CD4-positive, alpha-beta T cell treated with Interleukin-6 at 100 ng/mL for 8 hours (primary cell): ENCODE measurements around the gene SLC25A22.
A peak's percentile ranks its signal among the peaks of the same experiment; 100 is the strongest.

Experiments
- DNase-seq: peaks from one replicate; pipeline ENCODE4 v3.0.0-alpha.2; 2020; ENCODE audit warnings: mixed read lengths, low spot score

The SLC25A22 gene

GRCh38 chr11:746289-747157 lies 51.6 kb downstream of the SLC25A22 start:
- peak; percentile 20 for DNase-seq

- no peak for DNase-seq
Observed at GRCh38 chr11:745428-745827, 52.7 kb downstream of the SLC25A22 start.

GRCh38 chr11:742571-743201 lies 55.4 kb downstream of the SLC25A22 start:
- DNase-seq, result no peak

DNA sequence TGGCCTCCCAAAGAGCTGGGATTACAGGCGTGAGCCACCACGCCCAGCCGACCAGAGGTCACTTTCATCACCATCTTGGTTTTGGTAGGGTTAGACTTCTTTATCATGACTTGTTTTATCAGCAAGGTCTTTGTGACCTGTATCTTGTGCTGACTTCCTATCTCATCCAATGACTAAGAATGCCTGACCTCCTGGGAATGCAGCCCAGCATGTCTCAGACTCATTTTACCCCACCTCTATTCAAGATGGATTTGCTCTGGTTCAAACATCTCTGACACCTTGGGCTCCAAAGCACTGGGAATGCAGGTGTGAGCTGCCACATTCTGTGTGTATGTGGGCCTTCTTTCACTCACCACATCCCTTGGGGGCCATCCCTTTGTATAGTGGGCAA lies 55.9 kb downstream of the SLC25A22 start:
- no peak for DNase-seq
